ENCODE data around the gene WDR33.

Gene WDR33

DNA sequence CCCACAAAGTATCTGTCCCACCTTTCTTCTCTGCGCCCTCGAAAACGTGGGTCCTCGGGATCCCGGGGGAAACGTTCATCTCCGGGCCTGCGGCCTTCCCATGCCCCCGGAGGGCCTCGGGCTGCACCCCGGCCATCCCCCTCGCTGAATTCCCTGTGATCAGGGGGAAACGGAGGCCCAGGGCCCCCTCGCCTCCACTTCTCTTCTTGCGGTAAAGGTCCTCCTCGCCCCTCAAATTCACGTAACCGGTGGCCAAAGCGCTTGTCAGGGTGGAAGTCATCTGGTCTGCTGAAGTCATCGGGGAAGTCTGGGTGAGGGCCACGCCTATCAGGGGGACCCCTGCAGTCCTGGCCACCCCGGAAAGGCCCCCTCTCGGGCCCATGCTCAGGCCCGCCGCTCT is 97.4 kb downstream of the WDR33 start:
- no peak for ATAC-seq (ENCODE audit: insufficient read depth, low read depth)
- H3K4me1 ChIP-seq (ENCODE audit: insufficient read depth, low read length): no peaks in the 10 kb centered on the region

DNA sequence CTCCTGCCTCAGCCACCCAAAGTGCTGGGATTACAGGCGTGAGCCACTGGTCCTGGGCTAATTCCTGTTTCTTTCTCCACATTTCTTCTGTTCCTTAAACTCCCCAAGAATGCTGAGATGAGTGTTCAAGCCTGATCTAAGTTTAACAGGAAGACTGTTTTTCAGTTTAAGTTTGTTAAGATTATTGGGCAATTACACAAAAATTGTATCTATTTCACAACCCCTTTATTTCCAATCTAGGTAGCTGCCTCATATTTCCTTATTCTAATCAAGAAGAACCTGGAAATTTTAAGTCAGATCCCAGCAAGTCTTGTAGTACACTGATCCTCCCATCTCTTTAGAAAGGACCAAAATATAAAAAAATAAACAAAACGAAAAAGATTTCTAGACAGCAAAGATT is 98.0 kb downstream of the WDR33 start:
- Histone ChIP-seq H3K36me3 (ENCODE audit: insufficient read depth, low read length) (peaks cover 53% of the 10 kb centered on the region), H2AFZ (ENCODE audit: low read depth, low read length) (no peak overlapping the region), H3K27me3 (ENCODE audit: insufficient read depth, low read length, poor library complexity) (no peaks in the 10 kb centered on the region), H3K4me3 (ENCODE audit: low read depth in 1 of 2, low read length in 2 of 2) (no peak overlapping the region), H3K79me2 (ENCODE audit: insufficient read depth, low read length) (no peaks in the 10 kb centered on the region), H4K20me1 (ENCODE audit: insufficient read depth, low read length) (no peaks in the 10 kb centered on the region), H3K4me1 (ENCODE audit: insufficient read depth, low read length) (no peaks in the 10 kb centered on the region), H3K4me2 (ENCODE audit: insufficient read depth, low read length) (no peak overlapping the region), H3K9me3 (ENCODE audit: insufficient read depth, low read length, severe bottlenecking) (no peaks in the 10 kb centered on the region), H3K9ac (ENCODE audit: low read depth, low read length) (no peak overlapping the region), H3K27ac (ENCODE audit: low read length) (no peak overlapping the region)
- TF ChIP-seq EZH2 (IDR thresholded peaks at IDR 0.05; ENCODE audit: borderline replicate concordance, low read depth, low read length, severe bottlenecking): no peak
- TF ChIP-seq, protein P1, sequence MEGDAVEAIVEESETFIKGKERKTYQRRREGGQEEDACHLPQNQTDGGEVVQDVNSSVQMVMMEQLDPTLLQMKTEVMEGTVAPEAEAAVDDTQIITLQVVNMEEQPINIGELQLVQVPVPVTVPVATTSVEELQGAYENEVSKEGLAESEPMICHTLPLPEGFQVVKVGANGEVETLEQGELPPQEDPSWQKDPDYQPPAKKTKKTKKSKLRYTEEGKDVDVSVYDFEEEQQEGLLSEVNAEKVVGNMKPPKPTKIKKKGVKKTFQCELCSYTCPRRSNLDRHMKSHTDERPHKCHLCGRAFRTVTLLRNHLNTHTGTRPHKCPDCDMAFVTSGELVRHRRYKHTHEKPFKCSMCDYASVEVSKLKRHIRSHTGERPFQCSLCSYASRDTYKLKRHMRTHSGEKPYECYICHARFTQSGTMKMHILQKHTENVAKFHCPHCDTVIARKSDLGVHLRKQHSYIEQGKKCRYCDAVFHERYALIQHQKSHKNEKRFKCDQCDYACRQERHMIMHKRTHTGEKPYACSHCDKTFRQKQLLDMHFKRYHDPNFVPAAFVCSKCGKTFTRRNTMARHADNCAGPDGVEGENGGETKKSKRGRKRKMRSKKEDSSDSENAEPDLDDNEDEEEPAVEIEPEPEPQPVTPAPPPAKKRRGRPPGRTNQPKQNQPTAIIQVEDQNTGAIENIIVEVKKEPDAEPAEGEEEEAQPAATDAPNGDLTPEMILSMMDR (IDR thresholded peaks at IDR 0.05; ENCODE audit: borderline replicate concordance, extremely low read depth, low read length, poor library complexity, severe bottlenecking): no peak
- ATAC-seq (ENCODE audit: insufficient read depth, low read depth) (no peak), DNase-seq (no peak)

More for the DNA sequence above, 97.4 kb downstream of the WDR33 start:
- Histone ChIP-seq H4K20me1 (ENCODE audit: insufficient read depth, low read length) (no peaks in the 10 kb centered on the region), H3K4me2 (ENCODE audit: insufficient read depth, low read length) (no peak overlapping the region), H3K9me3 (ENCODE audit: insufficient read depth, low read length, severe bottlenecking) (no peaks in the 10 kb centered on the region), H3K79me2 (ENCODE audit: insufficient read depth, low read length) (no peaks in the 10 kb centered on the region), H3K27me3 (ENCODE audit: insufficient read depth, low read length, poor library complexity) (no peaks in the 10 kb centered on the region), H3K9ac (ENCODE audit: low read depth, low read length) (no peak overlapping the region), H3K27ac (ENCODE audit: low read length) (no peak overlapping the region), H3K36me3 (ENCODE audit: insufficient read depth, low read length) (peaks cover 53% of the 10 kb centered on the region), H3K4me3 (ENCODE audit: low read depth in 1 of 2, low read length in 2 of 2) (no peak overlapping the region), H2AFZ (ENCODE audit: low read depth, low read length) (no peak overlapping the region)
- TF ChIP-seq, protein P1 (IDR thresholded peaks at IDR 0.05; ENCODE audit: borderline replicate concordance, extremely low read depth, low read length, poor library complexity, severe bottlenecking): no peak
- TF ChIP-seq EZH2 (IDR thresholded peaks at IDR 0.05; ENCODE audit: borderline replicate concordance, low read depth, low read length, severe bottlenecking): no peak
- no peak for DNase-seq

DNA sequence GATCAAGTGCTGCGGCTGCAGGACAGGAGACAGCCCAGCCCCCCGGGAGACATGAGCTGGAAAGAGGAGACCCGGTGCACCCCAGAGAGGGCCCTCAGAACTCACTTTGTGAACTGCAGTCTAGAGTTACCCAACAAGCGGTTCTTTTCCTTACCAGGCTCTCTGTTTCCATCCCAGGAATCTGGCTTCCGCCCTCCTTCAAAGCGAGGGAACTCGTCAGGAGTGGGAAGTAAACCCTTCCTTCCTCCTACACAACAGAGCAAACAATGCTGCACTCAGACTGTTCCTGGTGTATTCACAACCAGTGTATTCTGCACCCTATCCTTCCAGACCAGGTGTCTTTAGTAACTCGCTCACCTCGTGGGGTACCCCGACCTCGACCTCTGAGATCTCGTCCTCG is 101.6 kb downstream of the WDR33 start:
- Histone ChIP-seq H3K79me2 (ENCODE audit: insufficient read depth, low read length) (peaks cover 9% of the 10 kb centered on the region), H3K9me3 (ENCODE audit: insufficient read depth, low read length, severe bottlenecking) (no peaks in the 10 kb centered on the region), H3K4me1 (ENCODE audit: insufficient read depth, low read length) (peaks cover 6% of the 10 kb centered on the region; the same call in 1 of the 2 replicates), H3K4me3 (ENCODE audit: low read depth in 1 of 2, low read length in 2 of 2) (no peak overlapping the region), H4K20me1 (ENCODE audit: insufficient read depth, low read length) (no peaks in the 10 kb centered on the region), H3K36me3 (ENCODE audit: insufficient read depth, low read length) (peaks cover 65% of the 10 kb centered on the region), H3K9ac (ENCODE audit: low read depth, low read length) (no peak overlapping the region), H2AFZ (ENCODE audit: low read depth, low read length) (no peak overlapping the region), H3K27ac (ENCODE audit: low read length) (no peak overlapping the region), H3K27me3 (ENCODE audit: insufficient read depth, low read length, poor library complexity) (no peaks in the 10 kb centered on the region), H3K4me2 (ENCODE audit: insufficient read depth, low read length) (no peak overlapping the region)
- no peak for ATAC-seq (ENCODE audit: insufficient read depth, low read depth)
- TF ChIP-seq, protein P1 (IDR thresholded peaks at IDR 0.05; ENCODE audit: borderline replicate concordance, extremely low read depth, low read length, poor library complexity, severe bottlenecking): no peak
- TF ChIP-seq EZH2 (IDR thresholded peaks at IDR 0.05; ENCODE audit: borderline replicate concordance, low read depth, low read length, severe bottlenecking): no peak
- no peak for DNase-seq

All from DND-41 (cell line).